Heart right ventricle (tissue), 16 donors: Measurements from ENCODE around the gene RHOF. TPM values are rescaled to one million over a fixed set of nuclear protein-coding genes. Genes with fewer than 3 reads are reported as not detected.

Experiments used
- ATAC-seq, 8 donors: fragments of 200-7000 bp; cut with Tn5 transposase; one replicate each; pipeline ENCODE4 v1.9.1; 2020; ENCODE audit warnings: mild to moderate bottlenecking in 8 of 8, moderate library complexity in 8 of 8, moderate number of reproducible peaks in 1 of 8
- DNase-seq, 2 donors: peaks; one replicate each; pipeline ENCODE4 v3.0.0-alpha.2; 2020
- H3K27ac ChIP-seq, 10 donors: fragments of 200-600 bp; sonication (generic) in 2 of 10; one replicate each; pipeline versions ENCODE4 v1.5.0 to v1.8.0; 2020 to 2022; ENCODE audit warnings: mild to moderate bottlenecking in 3 of 10
- H3K27me3 ChIP-seq, 7 donors: fragments of 200-600 bp; one replicate each; pipeline ENCODE4 v1.8.0; 2021 to 2022; ENCODE audit warnings: mild to moderate bottlenecking in 2 of 7
- H3K36me3 ChIP-seq, 9 donors: fragments of 200-600 bp; sonication (generic) in 1 of 9; one replicate each; pipeline versions ENCODE4 v1.5.0 to v1.8.0; 2020 to 2022; ENCODE audit warnings: mild to moderate bottlenecking in 2 of 9
- H3K4me1 ChIP-seq, 9 donors: fragments of 200-600 bp; sonication (generic) in 1 of 9; one replicate each; pipeline versions ENCODE4 v1.5.0 to v1.8.0; 2020 to 2022; ENCODE audit warnings: mild to moderate bottlenecking in 4 of 9
- H3K4me3 ChIP-seq, 10 donors: fragments of 200-600 bp; sonication (generic) in 2 of 10; one replicate each; pipeline versions ENCODE4 v1.5.0 to v1.8.0; 2020 to 2022; ENCODE audit warnings: mild to moderate bottlenecking in 7 of 10, moderate library complexity in 2 of 10
- H3K9me3 ChIP-seq, 11 donors: fragments of 200-600 bp in 10 of 11; sonication (generic) in 2 of 11; one replicate each; pipeline versions ENCODE4 v1.5.0 to v1.8.0; 2013 to 2022; ENCODE audit warnings: mild to moderate bottlenecking in 2 of 11, control low read depth in 1 of 11, moderate library complexity in 1 of 11
- WGBS, 2 donors: extraction: QIAGEN DNeasy Blood & Tissue Kit; methylation state at CpG; one replicate each; pipeline ENCODE4 v1.1.7; 2013; ENCODE audit warnings: inconsistent platforms in 1 of 2; 5-methylcytosine and 5-hydroxymethylcytosine counted together
- intact Hi-C, 10 donors: fragments of 100-400 bp; cut with DNase I; formaldehyde crosslinking; loops; one replicate each; pipeline versions ENCODE4 v1.11.1 to v1.14.2; 2022
- polyA plus RNA-seq, 2 donors: library from polyadenylated mRNA; stranded (reverse); fragments of 200-250 nt; gene quantifications; one replicate each; pipeline ENCODE4 v1.2.3, GENCODE V29; 2013
- total RNA-seq, 10 donors: library from RNA; stranded (reverse); fragmentation: NEBNext Ultra II Directional in 3 of 10; extraction: Animal tissue kit (Norgen Biotek cat#: 25700) in 3 of 10; gene quantifications; one replicate each; pipeline versions ENCODE4 v1.2.1 to v1.2.4, GENCODE V29; 2021 to 2023
- TF ChIP-seq, protein P1 (sequence below), 9 donors: fragments of 200-600 bp; sonication (generic) in 2 of 9; IDR thresholded peaks; one replicate each; pipeline versions ENCODE4 v1.5.0 to v1.8.0; 2021 to 2022; ENCODE audit warnings: antibody characterized with exemption in 9 of 9, mild to moderate bottlenecking in 5 of 9, moderate library complexity in 1 of 9
- donor health status: Arrhythmogenic right ventricular cardiomyopathy.
- donor health status: ischemic (EF 13 %, LVEDD 7.1; RV severe dilation, severe dysfunction).
- donor health status: healthy with polysubstance abuse.
- donor health status: DM: no; HTN: yes; CAD: no.
- donor health status: DM: no; HTN: no; CAD: no.
- donor health status: ischemic (EF 25% LVEDD 6.9; RV normal size, moderate dysfunction).
- donor health status: ischemic (EF 25% LVEDD 5.7; RV mildly dilated, moderate dysfunction).
- donor health status: healthy.
- donor health status: DM: yes; HTN: yes; CAD: no.
- donor health status: Ischemic cardiomyopathy.
- donor health status: ischemic (EF 35%, LVEDD 5.7; RV mildly dilated, moderate dysfunction).
- donor health status: nonischemic (EF 11% LVEDD 7.7; RV severe dilation, severe dysfunction).
- donor health status: DM: yes; HTN: yes; CAD: no.
- donor health status: PGD.
- donor health status: ischemic (EF 29% LVEDD 5.4; RV normal size, mild dysfunction).
- donor health status: nonischemic (EF 23%, LVEDD 6.1; RV moderate dilation, normal function).

Gene RHOF
- total and polyA plus RNA-seq, 12 donors: 16.5 to 45.6 (median 24.7) TPM

DNA sequence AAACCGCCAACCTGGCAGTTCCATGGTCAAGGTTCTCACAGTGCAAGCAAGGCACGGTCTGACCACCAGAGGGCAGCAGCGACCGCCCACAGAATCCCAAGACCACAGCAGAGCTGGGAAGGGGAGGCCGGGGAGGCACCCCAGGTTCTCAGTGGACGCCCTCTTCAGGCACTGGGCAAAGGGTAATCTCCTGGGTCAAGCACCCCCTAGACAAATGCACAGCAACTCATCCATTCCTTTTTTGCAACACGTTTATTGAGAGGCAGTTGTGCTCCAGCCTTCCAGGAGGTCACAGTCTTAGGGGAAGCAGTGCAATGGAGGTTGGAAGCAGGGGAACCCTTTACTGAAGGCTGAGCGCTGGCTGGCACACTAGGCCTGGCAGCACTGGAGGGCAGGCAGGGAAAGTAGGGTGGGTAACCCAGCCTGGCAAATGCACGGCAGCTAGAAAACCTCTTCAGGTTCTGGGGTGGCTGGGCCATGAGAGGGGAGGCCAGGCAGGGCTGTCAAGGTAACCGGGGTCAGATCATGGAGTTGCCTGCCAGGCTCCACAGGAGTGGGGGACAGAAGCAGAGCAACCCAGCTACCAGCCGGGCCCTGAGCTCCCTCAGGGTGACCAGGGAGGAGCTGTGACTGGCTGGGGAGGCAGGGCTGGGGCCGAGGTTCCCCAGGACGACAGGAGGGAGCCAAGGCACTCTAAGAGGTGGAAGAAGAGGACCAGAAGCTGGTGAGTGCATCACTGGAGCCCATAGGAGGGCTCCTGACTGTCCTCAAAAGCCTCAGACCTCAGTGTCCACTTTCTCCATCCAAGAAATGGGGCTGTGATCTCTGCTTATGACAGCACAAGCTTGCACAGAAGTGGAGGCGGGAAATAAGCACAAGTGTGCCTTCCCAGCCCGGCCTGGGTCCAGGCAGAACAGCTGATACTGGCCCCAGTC lies 1.8 kb upstream of the RHOF start:
- intact Hi-C loops: loop anchor here in 9 of 10 donors (1.0 to 5.0 kb wide), 8 partner anchors 16 to 98 kb away; partner anchors contain the start of gene PSMD9 (in 3 of the 9)
- Histone ChIP-seq H3K9me3 (no peaks in the 10 kb centered on the region), H3K4me1 (peaks cover 44 to 82% (median 72%) of the 10 kb centered on the region in 9 donors), H3K36me3 (peaks cover 0 to 34% (median 7%) of the 10 kb centered on the region in 9 donors), H3K4me3 (peak overlapping the region in 6 of 10 donors; percentile 56 to 72 (median 60)), H3K27ac (peak overlapping the region; percentile 20 to 100 (median 100)), H3K27me3 (no peaks in the 10 kb centered on the region)
- peak; percentile 89 to 91 for DNase-seq
- peak; percentile 17 to 73 (median 51) for ATAC-seq
- TF ChIP-seq, protein P1, sequence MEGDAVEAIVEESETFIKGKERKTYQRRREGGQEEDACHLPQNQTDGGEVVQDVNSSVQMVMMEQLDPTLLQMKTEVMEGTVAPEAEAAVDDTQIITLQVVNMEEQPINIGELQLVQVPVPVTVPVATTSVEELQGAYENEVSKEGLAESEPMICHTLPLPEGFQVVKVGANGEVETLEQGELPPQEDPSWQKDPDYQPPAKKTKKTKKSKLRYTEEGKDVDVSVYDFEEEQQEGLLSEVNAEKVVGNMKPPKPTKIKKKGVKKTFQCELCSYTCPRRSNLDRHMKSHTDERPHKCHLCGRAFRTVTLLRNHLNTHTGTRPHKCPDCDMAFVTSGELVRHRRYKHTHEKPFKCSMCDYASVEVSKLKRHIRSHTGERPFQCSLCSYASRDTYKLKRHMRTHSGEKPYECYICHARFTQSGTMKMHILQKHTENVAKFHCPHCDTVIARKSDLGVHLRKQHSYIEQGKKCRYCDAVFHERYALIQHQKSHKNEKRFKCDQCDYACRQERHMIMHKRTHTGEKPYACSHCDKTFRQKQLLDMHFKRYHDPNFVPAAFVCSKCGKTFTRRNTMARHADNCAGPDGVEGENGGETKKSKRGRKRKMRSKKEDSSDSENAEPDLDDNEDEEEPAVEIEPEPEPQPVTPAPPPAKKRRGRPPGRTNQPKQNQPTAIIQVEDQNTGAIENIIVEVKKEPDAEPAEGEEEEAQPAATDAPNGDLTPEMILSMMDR (IDR thresholded peaks at IDR 0.05): peak; percentile 95 to 98 (median 97)
- 27 to 31% methylated on average over 15 of the region's 15 CpGs for WGBS, 2 donors

DNA sequence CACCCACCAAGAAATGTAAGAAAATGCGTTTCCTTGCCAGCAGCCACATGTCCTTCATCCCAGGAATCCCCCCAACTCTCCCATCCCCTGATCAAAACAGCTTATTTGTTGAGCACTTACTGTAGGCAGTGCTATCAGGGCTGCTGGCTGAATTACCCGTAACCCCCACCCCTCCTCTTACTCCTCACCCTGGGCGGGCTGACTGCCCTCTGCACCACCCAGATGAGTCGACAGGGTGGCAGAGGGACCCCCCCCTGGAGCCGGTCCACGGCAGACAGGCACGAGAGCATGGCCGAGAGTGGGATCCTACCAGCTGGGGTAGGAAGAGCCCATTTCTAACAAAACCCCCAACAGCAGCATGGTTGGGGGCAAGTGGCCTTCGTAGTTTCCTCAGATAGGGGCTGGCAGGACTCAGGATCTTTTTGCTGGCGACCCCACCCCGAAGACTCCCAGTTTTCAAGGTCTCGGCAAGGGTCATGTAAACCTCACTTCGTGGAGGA lies 1.1 kb upstream of the RHOF start:
- intact Hi-C loops: loop anchor here (1.0 to 5.0 kb wide), 11 partner anchors 16 to 98 kb away; partner anchors contain the start of gene PSMD9 (in 5 of the 10)
- no peaks in the 10 kb centered on the region for H3K9me3 ChIP-seq
- peak overlapping the region in 7 of 10 donors; percentile 14 to 72 (median 60) for H3K4me3 ChIP-seq
- DNase-seq (no peak), ATAC-seq (peak in 4 of 8 donors; percentile 0 to 2 (median 0))
- 1 to 2% methylated on average over 13 of the region's 13 CpGs for WGBS, 2 donors
- H3K4me1 ChIP-seq: peaks cover 44 to 86% (median 76%) of the 10 kb centered on the region in 9 donors
- H3K27me3 ChIP-seq: no peaks in the 10 kb centered on the region
- H3K27ac ChIP-seq: peak overlapping the region; percentile 20 to 100 (median 100)
- TF ChIP-seq, protein P1 (IDR thresholded peaks at IDR 0.05): no peak
- peaks cover 0 to 34% (median 7%) of the 10 kb centered on the region in 9 donors for H3K36me3 ChIP-seq

DNA sequence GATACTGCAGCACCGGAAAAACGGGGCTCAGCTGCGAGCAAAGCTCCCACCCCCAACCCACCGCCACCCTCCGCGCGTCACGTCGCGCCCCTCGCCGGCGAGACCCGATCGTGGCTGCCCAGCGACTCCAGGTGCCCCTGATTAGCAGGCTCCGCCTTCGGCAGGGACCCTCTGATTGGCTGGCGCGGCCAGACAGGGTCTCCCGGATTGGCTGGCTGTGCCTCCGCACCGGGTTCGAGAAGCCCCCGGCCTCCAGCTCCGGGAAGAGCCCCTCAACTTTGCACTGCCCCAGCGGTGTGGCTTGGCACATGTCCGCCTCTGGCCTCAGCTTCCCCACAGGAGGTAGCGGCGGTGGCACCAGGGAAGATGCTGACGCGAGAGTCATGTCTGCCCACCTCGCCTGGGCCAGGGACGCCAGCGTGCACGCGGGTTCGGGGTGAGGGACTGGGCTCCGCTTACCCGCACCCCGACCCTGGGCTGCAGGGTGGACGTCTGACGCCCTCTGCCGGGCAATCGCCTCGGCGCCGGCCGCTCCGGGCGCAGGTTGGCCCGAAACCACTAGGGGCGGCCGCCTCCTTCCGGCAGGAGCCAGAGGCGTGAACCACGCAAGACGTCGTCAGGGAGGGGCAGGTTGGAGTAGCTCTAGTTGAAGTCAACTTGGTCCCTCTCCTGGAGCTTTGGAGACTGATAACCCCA lies 498 bp upstream of the RHOF start:
- intact Hi-C loops: loop anchor here (1.0 to 5.0 kb wide), 9 partner anchors 17 to 97 kb away; partner anchors contain the start of gene PSMD9 (in 4 of the 10)
- Histone ChIP-seq H3K4me3 (peak overlapping the region; percentile 32 to 72 (median 58)), H3K27ac (peak overlapping the region in 9 of 10 donors; percentile 68 to 100 (median 100)), H3K4me1 (peaks cover 41 to 87% (median 76%) of the 10 kb centered on the region in 9 donors), H3K36me3 (peaks cover 0 to 33% (median 7%) of the 10 kb centered on the region in 9 donors), H3K27me3 (no peaks in the 10 kb centered on the region), H3K9me3 (no peaks in the 10 kb centered on the region)
- 0 to 1% methylated on average over 59 of the region's 59 CpGs for WGBS, 2 donors
- TF ChIP-seq, protein P1 (IDR thresholded peaks at IDR 0.05): peak; percentile 99 to 100 (median 100)
- DNase-seq (peak; percentile 90 to 92), ATAC-seq (peak; percentile 60 to 79 (median 68))
